SK-N-SH (cell line): ENCODE results near the gene CES3.

Experiments used
- CTCF ChIP-seq: fragments of 200-600 bp; sonication (generic); IDR thresholded peaks from 2 replicates; pipeline ENCODE4 v1.6.1; 2017; ENCODE audit warnings: antibody characterized with exemption, mild to moderate bottlenecking, moderate library complexity
- MAX ChIP-seq: IDR thresholded peaks from 2 replicates; pipeline ENCODE4 v1.4.0; 2012; ENCODE audit warnings: low read depth
- POLR2AphosphoS5 ChIP-seq: IDR thresholded peaks from 2 replicates; pipeline ENCODE4 v1.6.1; 2012; ENCODE audit warnings: low read depth, low read length
- RFX5 ChIP-seq: IDR thresholded peaks from 2 replicates; pipeline ENCODE4 v1.6.1; 2012; ENCODE audit warnings: mild to moderate bottlenecking, improper control_type of control experiment, low read length

GRCh38 chr16:66926171-66926947, 34.7 kb upstream of the CES3 start:
- TF ChIP-seq MAX (0 out of 2 replicates have a peak, but pooled peaks have one; percentile 0), POLR2AphosphoS5 (no peak), RFX5 (no peak), CTCF (no peak)
